CD4-positive, alpha-beta T cell treated with Interleukin-4 for 4 hours (primary cell): ENCODE results near the gene BCLAF3.

Experiments used
- DNase-seq: peaks from one replicate; pipeline ENCODE4 v3.0.0-alpha.2; 2020

The BCLAF3 gene

DNA sequence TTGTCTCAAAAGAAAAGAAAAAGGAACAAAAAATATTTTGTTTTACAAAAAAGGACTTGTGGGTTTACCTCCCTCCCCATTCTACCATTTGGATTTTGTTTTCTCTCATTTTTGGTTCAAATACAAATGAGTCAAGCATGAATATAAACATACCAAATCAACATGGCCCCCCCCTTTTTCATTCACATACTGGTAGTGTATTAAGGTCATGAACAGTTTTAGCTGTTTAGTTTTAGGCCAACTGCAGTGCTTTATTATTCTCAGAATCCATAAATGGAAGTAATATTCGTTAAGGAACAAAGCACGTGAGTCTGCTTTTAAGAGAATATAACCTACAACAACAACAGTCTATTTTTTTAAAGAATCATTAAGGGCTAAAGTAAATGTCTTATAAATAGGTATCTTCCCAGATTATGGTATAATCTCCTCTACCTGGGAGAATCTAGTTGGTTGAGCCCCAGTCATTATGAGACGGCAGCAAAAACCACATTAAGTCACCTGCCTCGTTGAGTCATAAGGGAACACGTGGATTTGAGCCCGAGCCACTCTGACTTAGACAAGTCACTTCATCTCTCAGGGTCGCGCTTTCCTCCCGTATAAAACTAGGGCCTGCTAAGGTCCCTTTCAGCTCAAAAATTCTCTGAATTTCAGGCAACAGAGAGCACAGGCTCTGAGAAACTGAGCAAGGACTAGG is 26.7 kb downstream of the BCLAF3 start:
- peak; percentile 6 for DNase-seq

DNA sequence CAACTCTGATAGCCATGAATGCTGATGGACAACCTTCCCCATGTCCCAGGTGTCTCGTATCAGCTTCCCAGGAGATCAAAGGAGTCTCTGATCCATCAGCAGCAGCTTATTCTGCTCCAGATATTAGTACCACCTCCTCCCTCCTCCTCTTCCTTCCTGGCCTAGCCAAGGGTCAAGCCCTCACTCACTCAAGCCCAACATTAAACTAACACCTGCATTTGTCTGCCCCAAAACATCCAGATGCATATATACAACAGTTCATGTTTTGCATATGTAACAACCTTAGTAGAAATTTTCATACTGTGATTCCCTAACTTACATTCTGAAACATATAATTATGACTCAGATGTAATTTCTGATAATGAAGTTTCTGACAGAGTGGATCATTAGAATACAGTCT is 29.9 kb downstream of the BCLAF3 start:
- no peak for DNase-seq

DNA sequence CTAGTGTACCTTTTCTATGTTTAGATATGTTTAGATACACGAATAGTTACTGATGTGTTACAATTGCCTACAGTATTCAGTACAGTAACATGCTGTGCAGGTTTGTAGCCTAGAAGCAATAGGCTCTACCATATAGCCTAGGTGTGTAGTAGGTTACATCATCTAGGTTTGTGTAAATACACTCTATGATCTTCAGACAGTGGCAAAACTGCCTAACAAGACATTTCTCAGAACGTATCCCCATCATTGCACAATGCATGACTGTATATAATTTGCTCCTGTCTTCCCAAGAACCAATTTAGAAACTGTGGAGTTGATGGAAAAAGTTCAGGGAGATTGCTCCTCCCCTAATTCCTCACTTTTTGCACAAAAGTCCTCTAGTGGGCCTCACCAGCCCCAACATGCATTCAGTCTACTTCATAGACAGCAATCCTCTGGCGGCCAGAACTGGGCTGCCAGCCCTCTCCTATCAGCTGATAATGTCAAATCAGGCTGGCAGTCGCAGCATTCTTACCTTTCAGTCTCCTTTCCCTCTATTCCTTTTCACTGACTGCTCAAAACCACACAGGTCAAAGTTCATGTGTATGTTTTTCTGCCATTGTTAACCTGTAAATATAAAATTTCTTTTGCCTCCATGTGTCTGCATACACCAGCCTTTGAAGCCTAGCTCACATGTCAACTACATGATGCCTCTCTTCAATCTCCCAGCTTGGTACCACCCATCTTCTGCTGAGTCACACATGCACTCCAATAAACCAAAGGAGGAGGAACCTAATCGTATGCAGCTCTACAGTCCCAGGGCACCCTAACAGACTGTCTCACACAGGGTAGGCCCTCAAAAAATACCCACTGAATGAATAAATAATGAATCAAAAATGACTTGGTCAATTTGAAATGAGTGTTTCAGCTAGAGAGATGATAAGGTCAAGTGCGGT is 32.0 kb downstream of the BCLAF3 start:
- DNase-seq = no peak

DNA sequence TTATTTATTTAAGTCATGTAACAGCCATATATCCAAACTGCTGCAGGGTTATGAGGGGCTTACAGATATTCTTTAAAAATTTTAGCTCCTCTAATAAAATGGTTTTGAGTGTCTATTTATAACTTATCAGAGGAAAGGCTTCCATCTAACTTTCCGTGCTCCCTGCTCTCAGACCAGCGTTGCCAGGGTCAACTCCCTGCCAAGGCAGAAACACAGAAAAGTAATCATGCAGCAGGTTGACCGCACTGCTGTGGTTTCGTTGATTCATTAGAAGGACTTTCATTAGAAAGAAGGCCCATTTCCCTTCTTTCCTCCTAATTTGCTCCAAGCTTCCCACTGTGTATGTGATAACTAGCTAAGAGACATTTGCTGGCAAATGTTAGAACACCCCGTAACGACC is 33.9 kb downstream of the BCLAF3 start:
- DNase-seq = no peak

DNA sequence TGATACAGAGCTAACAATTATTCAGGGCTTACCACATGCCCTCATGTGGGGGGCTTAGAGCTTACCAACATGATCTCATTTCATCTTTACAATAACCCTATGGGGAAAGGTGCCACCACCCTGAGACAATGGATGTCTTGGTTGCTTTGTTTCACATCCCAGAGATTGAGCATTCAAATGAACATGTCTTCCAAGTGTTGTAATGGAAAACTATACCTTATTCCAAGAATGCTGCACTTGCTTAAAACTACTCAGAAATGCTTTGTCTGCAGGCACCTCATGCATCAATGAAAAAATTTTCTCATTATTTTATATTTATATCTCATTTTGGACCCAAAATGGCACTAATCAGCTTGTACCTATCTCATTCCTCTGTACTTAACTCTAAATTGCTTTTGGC is 34.6 kb downstream of the BCLAF3 start:
- DNase-seq = no peak

DNA sequence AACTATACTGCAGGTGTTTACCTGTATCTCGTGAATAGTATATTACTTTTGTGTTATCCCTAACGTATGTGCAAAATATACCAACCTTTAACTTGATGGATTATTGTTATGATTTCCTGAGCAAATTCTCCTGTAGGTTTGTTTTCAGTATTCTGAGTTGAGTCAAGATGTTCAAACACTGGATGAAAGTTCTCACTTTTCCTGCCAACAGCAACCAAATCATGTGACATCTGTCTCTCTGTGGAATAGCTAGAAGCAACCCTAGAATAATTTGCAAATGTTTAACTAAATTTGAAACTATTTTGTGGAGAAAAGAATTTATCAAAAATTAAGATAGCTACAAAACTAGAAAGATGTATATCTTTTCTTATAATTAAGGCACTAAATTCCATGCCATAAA is 35.6 kb downstream of the BCLAF3 start:
- no peak for DNase-seq

DNA sequence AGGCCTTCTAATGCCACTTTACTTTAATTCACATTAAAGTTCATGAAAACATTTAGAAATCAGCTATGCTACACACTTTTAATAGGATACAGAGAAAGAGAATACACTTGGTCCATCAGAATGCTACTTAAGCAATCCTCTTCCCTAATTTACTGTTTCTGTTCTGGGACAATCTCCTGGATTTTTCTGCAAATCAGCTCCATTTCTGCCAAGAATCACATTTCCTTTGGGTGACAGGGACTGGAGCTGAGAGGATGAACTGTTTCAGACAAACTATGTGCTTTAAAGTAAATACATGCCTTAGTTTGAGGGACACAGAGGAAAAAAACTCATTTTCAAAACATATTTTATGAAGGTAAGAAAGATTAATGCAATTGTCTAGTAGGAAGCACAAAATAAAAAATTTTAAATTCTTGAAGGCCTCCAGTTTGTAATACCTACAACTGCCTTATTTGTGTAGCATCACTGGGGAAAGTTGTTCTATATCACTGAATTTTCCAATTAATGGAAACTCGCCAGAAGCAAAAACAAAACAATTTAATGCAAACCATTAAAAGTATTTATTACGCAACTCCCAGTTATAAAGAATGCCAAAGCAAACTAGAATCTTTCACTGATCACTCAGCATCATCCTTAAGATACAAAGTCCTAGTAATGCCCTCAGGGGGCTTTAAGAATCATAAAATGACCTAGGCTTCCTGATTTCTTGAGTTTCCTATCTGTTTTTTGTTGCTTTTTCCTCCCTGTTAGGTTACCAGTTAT is 36.3 kb downstream of the BCLAF3 start:
- DNase-seq = no peak

DNA sequence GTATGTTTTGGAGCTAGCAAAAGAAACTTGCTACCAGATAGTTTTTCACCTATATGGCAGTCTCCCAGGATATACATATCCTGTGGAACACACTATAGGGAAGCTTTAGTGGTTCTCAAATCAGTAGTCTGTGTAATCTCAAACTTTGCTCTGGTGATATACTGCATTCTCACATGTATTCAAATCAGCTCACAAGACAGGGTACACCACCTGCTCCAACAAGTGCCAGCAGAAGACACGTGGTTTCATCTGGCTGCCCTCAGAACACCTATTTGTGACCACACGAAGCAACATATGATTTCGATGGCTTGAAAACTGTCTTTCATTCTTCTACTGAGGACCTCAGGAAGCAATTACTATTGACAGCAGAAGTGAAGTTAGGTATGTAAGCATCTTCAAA is 37.7 kb downstream of the BCLAF3 start:
- no peak for DNase-seq

DNA sequence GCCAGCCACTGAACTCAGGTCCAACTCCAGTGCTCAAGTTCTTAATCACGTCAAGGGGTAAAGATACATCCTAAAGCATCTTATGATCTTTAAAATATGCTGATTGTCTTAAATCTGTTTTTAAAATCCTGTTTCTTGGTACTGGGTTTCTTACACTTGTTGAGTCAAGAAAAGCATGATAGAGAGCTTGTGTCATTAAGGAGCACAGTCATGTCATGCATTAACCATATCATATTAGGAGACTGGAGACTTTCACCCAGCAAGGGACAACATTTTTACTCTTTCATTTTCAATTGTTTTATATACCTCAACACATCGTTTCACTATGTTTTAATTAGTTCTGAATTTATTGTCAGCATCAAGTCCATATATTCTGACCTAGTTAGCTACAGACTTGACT is 41.5 kb downstream of the BCLAF3 start:
- no peak for DNase-seq

DNA sequence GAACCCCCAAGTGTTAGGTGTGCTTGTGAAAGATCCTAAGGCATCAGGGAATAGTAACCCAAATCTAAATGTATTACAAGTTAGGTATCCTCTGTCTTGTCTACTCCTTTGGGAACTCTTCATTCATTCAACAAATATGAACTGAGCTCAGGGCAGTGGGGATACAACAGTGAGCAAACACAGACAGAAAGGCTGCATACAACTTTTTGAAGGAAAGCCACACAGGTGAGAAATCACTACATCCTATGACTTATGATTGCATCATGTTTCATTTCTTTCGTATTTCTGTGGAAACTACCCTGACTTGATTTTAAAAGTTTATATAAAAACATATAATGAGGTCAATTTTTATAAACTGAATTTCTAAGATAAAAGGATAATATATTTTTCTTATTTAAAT is 43.2 kb downstream of the BCLAF3 start:
- DNase-seq = no peak
